Astrocyte (in vitro differentiated cells and primary cell): ENCODE measurements around the gene CCDC74A.
"Not testable (repeated sequence)": the region's sequence is repeated elsewhere in the genome, so short reads cannot be mapped to it uniquely, and the experiment has no call there.

Experiments used
- CTCF ChIP-seq: IDR thresholded peaks from 2 replicates; pipeline ENCODE4 v1.5.1; 2011; ENCODE audit warnings: low read depth, mild to moderate bottlenecking, inconsistent platforms, low read length, moderate library complexity; ENCODE audit not compliant: insufficient read depth
- EZH2 ChIP-seq: IDR thresholded peaks from 2 replicates; pipeline ENCODE4 v1.6.1; 2012; ENCODE audit warnings: mild to moderate bottlenecking, low read length, inconsistent platforms; ENCODE audit not compliant: insufficient read depth

GRCh38 chr2:131490616-131491468, 36.8 kb upstream of the CCDC74A start:
- not testable (repeated sequence) for TF ChIP-seq CTCF, EZH2
